HG03558 (cell line): ENCODE measurements around the gene PFKM.

Experiments
- ATAC-seq: cut with Tn5 transposase; IDR thresholded peaks from one replicate; pipeline ENCODE4 v1.9.1; 2021; ENCODE audit warnings: moderate number of reproducible peaks; ENCODE audit not compliant: unreplicated experiment; ENCODE audit errors: extremely low read depth

PFKM gene

DNA sequence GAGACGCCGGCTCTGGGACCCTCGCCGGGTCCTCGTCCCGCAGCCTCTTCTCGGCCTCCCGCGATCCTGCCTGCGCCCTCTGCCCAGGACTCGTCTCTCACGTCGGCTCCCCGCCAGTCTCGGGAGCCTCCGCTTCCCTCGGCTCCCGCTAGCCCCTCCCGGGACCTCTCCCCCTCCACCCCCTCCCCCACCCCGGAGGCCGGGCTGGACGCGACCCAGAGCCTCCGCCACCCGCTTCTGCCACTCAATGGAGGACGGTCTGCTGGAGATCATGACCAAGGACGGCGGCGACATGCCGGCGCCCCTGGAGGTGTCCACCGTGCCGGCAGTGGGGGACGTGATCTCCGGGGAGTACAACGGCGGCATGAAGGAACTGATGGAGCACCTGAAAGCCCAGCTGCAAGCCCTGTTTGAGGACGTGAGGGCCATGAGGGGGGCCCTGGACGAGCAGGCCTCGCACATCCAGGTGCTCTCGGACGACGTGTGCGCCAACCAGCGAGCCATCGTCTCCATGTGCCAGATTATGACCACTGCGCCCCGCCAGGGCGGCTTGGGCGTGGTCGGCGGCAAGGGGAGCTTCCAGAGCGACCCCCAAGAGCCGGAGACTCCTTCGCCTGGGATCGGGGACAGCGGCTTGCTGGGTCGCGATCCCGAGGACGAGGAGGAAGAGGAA, 64.8 kb downstream of the PFKM start:
- ATAC-seq, result no peak

DNA sequence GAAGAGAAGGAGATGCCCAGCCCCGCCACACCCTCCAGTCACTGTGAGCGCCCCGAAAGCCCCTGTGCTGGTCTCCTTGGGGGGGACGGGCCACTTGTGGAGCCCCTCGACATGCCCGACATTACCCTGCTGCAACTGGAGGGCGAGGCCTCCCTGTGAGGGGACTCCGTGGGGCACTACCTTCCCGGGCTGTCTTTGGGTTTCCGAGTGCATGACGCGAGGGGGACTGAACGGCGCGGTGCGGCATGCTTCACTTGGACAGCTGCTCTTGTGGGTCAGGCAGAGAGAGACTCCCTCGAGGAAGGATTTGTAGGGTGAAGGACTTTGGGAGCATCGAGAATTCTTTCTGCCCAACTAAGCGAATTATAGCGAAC, 65.4 kb downstream of the PFKM start:
- no peak for ATAC-seq

- no peak for ATAC-seq
Observed at GRCh38 chr12:48185181-48185919, 66.2 kb downstream of the PFKM start.

- no peak for ATAC-seq
Observed at GRCh38 chr12:48187916-48188695, 68.9 kb downstream of the PFKM start.

DNA sequence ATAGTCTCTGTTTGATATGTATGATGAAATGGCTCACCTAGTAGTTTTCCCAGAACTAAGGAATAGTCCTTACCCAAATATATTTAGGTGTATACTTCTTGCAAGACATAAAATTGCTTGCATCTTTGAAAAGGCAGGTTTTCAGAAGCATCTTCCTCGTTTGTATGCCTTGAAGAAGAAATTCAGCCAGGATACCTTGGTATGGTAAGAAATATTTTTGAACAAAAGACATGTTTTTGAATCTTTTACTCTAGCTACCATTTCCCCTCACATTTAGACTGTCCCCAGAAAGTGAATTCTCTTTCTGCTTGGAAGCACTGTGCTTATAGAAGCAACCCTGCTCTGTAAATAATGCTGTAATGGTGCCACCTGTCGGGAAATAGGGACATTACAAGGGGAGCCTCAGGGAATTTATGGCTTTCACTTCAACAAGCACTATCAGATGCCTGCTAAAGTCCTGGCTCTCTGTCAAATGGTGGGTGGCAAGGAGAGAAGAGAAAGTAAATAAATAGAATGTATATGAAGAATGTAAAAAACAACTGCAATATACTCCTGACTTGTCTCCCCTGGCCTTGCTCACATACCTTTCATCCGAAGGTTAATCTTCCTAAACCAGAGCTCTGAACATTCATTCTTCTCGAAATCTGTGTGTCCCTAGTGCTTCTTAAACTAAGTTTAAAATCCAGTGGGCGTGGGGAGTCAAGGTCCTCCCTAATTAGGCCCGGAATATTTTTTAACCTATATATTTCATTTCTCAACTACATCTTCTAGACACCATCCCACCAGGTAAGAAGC, 70.4 kb downstream of the PFKM start:
- peak; percentile 56 for ATAC-seq

GRCh38 chr12:48191096-48191495, 71.9 kb downstream of the PFKM start:
- no peak for ATAC-seq

GRCh38 chr12:48192861-48193260, 73.7 kb downstream of the PFKM start:
- ATAC-seq, result no peak

DNA sequence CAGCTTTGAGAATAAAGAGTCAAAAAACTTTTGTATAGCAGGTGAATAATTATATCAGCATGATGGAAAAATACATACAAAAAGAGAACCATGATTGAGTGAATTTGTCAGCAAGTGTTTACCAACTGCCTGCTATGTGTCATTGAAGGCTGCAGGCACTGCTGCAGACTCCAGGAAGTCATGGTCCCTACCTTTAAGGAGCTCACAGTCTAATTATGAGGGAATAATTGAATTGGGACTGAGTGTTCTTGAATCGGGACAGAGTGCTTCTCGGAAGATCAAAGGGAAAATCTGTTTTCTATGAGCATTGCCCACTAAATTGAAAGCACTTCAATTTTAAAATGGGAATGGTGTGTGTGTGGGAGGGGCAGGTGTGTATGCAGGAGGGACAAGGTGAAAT, 74.5 kb downstream of the PFKM start:
- no peak for ATAC-seq

DNA sequence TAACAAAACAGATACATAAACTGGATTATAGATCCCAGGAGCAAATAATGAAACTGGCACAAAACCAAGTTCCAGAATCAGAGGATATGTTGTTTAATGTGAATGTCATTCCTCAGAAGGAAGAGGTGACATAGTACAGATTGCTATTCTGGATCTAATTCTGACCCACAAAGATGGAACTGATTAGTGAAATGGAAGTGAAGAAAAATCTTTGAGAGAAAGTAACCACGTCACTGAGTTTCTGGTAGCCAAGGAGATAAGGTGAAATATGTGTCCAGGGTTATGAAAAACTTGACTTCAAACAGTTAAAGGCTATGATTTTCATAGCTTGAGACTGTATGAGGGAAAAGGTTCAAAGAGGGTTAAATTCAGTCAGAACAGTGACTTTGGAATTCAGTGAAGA, 75.6 kb downstream of the PFKM start:
- no peak for ATAC-seq
